ENCODE measurements around the gene DLGAP1. TPM values are rescaled to one million over a fixed set of nuclear protein-coding genes. Genes with fewer than 3 reads are reported as not detected.

DLGAP1 gene
- total and polyA plus RNA-seq, 2 of the 4 experiments (the other 2 are of a cell fraction), result under 0.01 to 0.09 TPM

- POLR2A ChIA-PET (ENCODE audit: unreplicated experiment), result no interaction called here
- Histone ChIP-seq H3K56ac (ENCODE audit: extremely low read depth, insufficient read depth, low read length) (no peak overlapping the region), H3K79me1 (ENCODE audit: low read depth in 1 of 2, low read length in 2 of 2) (no peaks in the 10 kb centered on the region), H2BK5ac (ENCODE audit: low read depth, low read length, poor library complexity, severe bottlenecking) (no peak overlapping the region), H3K27me3 (ENCODE audit: control insufficient read depth, insufficient read depth, low read length) (no peaks in the 10 kb centered on the region), H3K18ac (ENCODE audit: low read depth, low read length) (no peak overlapping the region), H2AFZ (replicated peaks; ENCODE audit: low read length, poor library complexity) (no peak overlapping the region), H3K4me3 (ENCODE audit: insufficient read depth, low read depth, low read length) (no peak overlapping the region), H3K23ac (ENCODE audit: low read depth, low read length) (no peak overlapping the region), H2AK9ac (replicated peaks; ENCODE audit: low read depth, low read length, poor library complexity) (no peak overlapping the region), H3K9me1 (ENCODE audit: insufficient read depth, low read length) (no peaks in the 10 kb centered on the region), H3K4me1 (ENCODE audit: control insufficient read depth, insufficient read depth, low read length) (no peaks in the 10 kb centered on the region), H3K14ac (replicated peaks; ENCODE audit: low read depth, low read length) (no peak overlapping the region), H3K4me2 (ENCODE audit: low read depth, low read length) (no peak overlapping the region), H2BK20ac (ENCODE audit: low read depth, low read length) (no peak overlapping the region), H4K8ac (ENCODE audit: low read depth in 2 of 2, low read length in 2 of 2) (no peak overlapping the region), H3K36me3 (ENCODE audit: control insufficient read depth, insufficient read depth, low read length) (no peaks in the 10 kb centered on the region), H4K5ac (ENCODE audit: low read depth, low read length) (no peak overlapping the region), H2BK15ac (ENCODE audit: low read depth, low read length) (no peak overlapping the region), H3K27ac (ENCODE audit: insufficient read depth, low read length) (no peak overlapping the region), H3K9me3 (ENCODE audit: control insufficient read depth, insufficient read depth, low read length) (peaks cover 5% of the 10 kb centered on the region), H2BK120ac (ENCODE audit: low read depth, low read length) (no peak overlapping the region), H4K20me1 (ENCODE audit: insufficient read depth, low read length) (no peaks in the 10 kb centered on the region), H4K91ac (ENCODE audit: insufficient read depth, low read depth, low read length) (no peak overlapping the region), H3K4ac (ENCODE audit: low read depth, low read length) (no peak overlapping the region), H3K9ac (ENCODE audit: low read depth, low read length) (no peak overlapping the region), H2AK5ac (ENCODE audit: low read depth, low read length) (no peak overlapping the region)
- dilution Hi-C loops (cut with HindIII; ENCODE audit: low sequenced_read_pairs, unreplicated experiment), result no loop called here
- in situ Hi-C loops (cut with MboI; ENCODE audit: low sequenced_read_pairs), result no loop called here
- TF ChIP-seq CHD1 (IDR thresholded peaks at IDR 0.05; ENCODE audit: low read depth, low read length) (no peak), MXI1 (IDR thresholded peaks at IDR 0.05; ENCODE audit: borderline replicate concordance, low read depth, low read length) (no peak), CEBPB (IDR thresholded peaks at IDR 0.05; ENCODE audit: low read depth, low read length) (no peak), RFX5 (IDR thresholded peaks at IDR 0.05; ENCODE audit: low read depth, low read length) (no peak), NFE2L2 (IDR thresholded peaks at IDR 0.05; ENCODE audit: low read depth, low read length) (no peak), ELK1 (IDR thresholded peaks at IDR 0.05; ENCODE audit: borderline replicate concordance, low read depth, low read length) (no peak), USF2 (IDR thresholded peaks at IDR 0.05; ENCODE audit: low read depth, low read length) (no peak), POLR2A (IDR thresholded peaks at IDR 0.05; ENCODE audit: low read depth, low read length) (no peak), MAZ (IDR thresholded peaks at IDR 0.05; ENCODE audit: borderline replicate concordance, low read depth, low read length) (no peak)
- TF ChIP-seq, protein P1, sequence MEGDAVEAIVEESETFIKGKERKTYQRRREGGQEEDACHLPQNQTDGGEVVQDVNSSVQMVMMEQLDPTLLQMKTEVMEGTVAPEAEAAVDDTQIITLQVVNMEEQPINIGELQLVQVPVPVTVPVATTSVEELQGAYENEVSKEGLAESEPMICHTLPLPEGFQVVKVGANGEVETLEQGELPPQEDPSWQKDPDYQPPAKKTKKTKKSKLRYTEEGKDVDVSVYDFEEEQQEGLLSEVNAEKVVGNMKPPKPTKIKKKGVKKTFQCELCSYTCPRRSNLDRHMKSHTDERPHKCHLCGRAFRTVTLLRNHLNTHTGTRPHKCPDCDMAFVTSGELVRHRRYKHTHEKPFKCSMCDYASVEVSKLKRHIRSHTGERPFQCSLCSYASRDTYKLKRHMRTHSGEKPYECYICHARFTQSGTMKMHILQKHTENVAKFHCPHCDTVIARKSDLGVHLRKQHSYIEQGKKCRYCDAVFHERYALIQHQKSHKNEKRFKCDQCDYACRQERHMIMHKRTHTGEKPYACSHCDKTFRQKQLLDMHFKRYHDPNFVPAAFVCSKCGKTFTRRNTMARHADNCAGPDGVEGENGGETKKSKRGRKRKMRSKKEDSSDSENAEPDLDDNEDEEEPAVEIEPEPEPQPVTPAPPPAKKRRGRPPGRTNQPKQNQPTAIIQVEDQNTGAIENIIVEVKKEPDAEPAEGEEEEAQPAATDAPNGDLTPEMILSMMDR (conservative IDR thresholded peaks at IDR 0.05; ENCODE audit: low read depth, low read length), result no peak
- intact Hi-C loops (cut with micrococcal nuclease), result no loop called here
- 60% methylated on average over 1 of the region's 1 CpG; no CpG with 5 or more reads in 1 of the 2 experiments for WGBS, 2 experiments (ENCODE audit: extremely low coverage in 2 of 2, insufficient read length in 1 of 2)
- no TSS peak for BruUV-seq (replicated peaks)
- CTCF ChIA-PET, result no interaction called here
- DNase-seq, result peak; percentile 6
- ATAC-seq (ENCODE audit: low read depth), result no peak
Measured at GRCh38 chr18:4433717-4434116, 21.4 kb downstream of the DLGAP1 start.
